Lung microvascular endothelial cell (primary cell): ENCODE measurements around the gene WSB2. TPM values are rescaled to one million over a fixed set of nuclear protein-coding genes. Genes with fewer than 3 reads are reported as not detected.
"Not testable (repeated sequence)": the region's sequence is repeated elsewhere in the genome, so short reads cannot be mapped to it uniquely, and the experiment has no call there.

Experiments
- DNase-seq, 2 donors: peaks; one replicate each; pipeline versions ENCODE4 v3.0.0 to v3.0.0-alpha.2; 2010; ENCODE audit warnings: low read depth in 2 of 2
- total RNA-seq: library from RNA; depleted of rRNA; stranded (reverse); fragments of >200 nt; gene quantifications from 2 replicates; pipeline ENCODE4 v1.2.1, GENCODE V29; 2014

Gene WSB2
- total RNA-seq, result 82.4 and 174 TPM in 2 replicates

- DNase-seq, result peak; percentile 90 to 93
These were observed at the start of gene WSB2 for GRCh38 chr12:118061011-118061872. WSB2 (minus strand) TSS chr12:118061179; CDS start chr12:118061048, 131 bp downstream.

DNA sequence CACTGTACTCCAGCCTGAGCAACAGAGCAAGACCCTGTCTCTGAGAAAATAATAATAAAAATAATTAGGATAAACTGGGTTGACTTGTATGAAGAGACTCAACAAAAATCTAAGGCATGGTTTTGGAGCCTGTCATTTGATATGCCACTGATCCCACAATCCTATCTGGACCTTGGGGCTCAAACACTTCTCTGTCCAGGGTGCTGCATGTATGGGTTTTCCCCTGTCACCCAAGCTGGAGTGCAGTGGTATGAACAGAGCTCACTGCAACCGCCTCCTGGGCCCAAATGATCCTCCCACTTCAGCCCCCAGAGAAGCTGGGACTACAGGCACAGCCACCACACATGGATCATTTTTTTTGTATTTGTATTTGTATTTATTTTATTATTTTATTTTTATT, 48.1 kb upstream of the WSB2 start:
- no peak for DNase-seq

GRCh38 chr12:118107694-118108093, 46.7 kb upstream of the WSB2 start:
- DNase-seq, result no peak

GRCh38 chr12:118107011-118107410, 46.0 kb upstream of the WSB2 start:
- no peak for DNase-seq

DNA sequence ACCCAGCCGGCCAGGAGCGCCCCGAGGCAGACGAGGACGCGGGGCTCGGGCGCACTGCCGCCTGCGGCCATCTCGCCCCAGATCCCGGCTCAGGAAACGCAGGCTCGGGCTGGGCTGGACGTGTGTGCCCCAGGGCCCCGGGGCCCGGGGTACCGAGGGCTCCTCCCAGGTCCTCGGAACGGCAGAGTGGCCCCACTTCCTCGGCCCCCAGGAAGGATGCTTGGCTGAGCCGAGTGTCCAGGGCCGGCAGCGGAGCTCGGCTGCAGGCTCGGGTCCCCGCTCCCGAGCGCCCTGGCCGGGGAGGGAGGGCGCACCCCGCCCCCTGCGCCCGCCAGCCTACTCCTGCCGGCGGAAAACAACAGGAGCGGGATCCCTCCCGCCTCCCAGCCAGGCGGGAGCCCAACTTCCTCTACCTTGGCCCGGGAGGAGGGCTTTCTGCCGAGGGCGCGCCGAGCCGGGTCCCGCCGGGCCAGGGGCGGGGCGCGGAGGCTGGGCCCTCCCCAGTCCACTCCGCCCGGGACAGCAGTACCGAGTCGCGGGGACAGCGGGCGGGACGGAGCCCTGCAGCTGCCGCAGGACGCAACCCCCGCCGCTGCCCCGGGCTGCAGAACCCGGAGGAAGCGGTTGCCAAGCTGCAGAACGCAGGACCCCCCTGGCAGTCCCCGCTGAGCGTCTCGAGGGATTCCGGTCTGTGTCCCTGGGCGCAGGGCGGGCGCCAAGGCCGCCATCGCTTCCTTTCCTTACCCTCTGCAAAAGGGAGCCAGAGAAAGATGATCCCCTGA, 42.8 kb upstream of the WSB2 start, which contains the start of gene VSIG10:
Gene VSIG10, minus strand, starts transcription at position 411 of the 782 bp plus-strand sequence. Its CDS starts 340 bp downstream, at position 71.
- peak; percentile 68 to 84 for DNase-seq

GRCh38 chr12:118103201-118103600, 42.2 kb upstream of the WSB2 start:
- DNase-seq, result peak; percentile 38 to 47

GRCh38 chr12:118102609-118103008, 41.6 kb upstream of the WSB2 start:
- no peak for DNase-seq

- no peak for DNase-seq
These were observed 41.1 kb upstream of the WSB2 start for GRCh38 chr12:118102070-118102469.

DNA sequence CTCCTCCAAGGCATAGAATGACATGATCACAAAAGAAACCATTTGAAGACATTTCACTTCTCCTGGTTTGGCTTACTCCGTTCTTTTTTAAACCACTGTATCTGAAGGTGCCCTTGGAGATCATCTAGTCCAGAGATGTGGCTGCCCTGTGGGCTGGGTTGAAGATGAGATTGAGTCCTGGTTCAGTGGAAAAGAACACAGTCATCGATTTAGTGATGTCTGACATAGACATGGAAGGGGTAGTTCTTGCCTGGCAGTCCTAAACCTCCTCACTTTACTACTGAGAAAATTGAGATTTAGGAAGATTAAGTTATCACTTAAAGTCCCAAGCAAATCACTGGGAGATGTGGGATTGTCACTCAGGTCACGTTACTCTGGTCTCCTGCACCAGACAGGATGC, 40.1 kb upstream of the WSB2 start:
- DNase-seq, result no peak

GRCh38 chr12:118098911-118099671, 38.1 kb upstream of the WSB2 start:
- DNase-seq, result no peak

DNA sequence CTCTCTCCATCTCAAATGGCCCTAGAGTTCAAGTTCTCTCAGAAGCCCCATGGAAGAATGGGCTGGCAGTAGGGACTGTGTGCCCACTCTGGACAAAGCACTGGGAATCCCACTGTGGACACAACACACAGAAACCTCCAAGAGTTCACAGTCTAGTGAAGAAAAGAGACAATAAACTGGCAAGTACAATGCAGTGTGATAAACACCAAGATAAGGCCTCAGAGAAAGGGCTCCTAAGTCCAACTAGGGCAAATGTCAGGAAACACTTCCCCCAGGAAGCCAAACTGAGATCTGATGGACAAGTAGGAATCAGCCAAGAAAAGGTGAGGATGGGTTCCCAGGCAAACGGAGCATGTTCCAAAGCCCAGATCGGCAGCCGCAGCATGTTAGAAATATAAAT, 37.4 kb upstream of the WSB2 start:
- peak in 1 of 2 donors; percentile 11 for DNase-seq

GRCh38 chr12:118094039-118094438, 33.1 kb upstream of the WSB2 start:
- no peak for DNase-seq

GRCh38 chr12:118089782-118090181, 28.8 kb upstream of the WSB2 start:
- no peak for DNase-seq

DNA sequence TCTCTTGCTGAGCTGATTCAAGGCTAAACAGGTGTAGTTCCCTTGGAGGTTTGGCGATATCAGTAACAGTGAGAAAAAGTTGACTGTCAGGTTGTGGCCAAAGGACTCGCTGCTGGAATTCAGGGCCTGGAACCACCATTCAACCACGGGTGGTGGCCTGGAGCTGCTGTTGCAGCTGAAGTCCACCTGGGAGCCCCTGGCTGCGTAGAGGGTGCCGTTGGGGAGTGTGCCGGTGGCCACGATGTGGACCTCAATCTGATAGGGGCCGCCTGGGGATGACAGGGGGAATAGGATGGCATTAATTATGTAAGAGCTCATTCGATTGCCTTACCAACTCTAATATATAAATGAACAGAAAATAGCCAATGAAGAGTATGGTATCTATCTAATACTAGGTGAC, 21.2 kb upstream of the WSB2 start:
- DNase-seq, result no peak

GRCh38 chr12:118081521-118081920, 20.5 kb upstream of the WSB2 start:
- not testable (repeated sequence) for DNase-seq

DNA sequence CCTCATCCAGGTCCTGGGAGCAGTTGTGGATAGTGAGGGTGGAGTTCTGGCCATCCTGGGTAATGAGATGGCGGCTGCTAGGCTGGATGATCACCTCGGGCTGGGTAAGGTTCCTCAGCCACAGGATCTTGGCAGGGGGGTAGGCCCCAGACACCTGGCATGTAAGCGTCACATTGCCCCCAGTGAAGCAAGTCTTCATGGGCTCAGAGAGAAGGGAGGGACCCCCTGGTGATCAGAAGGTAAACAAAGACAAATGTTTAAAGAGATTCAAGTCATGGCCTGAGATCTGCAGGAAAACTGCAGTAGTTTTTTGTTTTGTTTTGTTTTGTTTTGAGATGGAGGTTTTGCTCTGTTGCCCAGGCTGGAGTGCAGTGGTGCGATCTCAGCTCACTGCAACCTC, 12.8 kb upstream of the WSB2 start:
- DNase-seq, result no peak

- DNase-seq, result no peak
These were observed 9.7 kb upstream of the WSB2 start for GRCh38 chr12:118070650-118071049.

DNA sequence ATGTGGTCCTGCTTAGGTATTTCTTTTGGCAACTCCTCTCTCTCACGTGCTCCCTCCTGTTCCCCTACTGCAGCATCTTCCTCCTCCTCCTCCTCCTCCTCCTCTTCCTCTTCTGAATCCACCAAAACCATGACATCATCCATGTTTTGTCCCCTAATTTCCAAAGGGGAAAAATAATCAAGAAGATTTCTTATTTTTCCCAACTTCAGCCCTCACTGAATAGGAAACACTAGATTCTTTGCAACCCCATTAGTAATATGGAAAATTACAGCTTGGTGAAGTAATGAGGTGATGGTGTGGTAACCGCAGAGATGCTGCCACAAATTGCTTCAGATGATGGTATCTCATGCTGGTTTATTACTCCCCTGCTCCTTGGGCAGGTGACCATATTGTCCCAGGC, 7.5 kb upstream of the WSB2 start:
- no peak for DNase-seq

- DNase-seq, result no peak
These were observed 4.4 kb upstream of the WSB2 start for GRCh38 chr12:118065380-118065779.

DNA sequence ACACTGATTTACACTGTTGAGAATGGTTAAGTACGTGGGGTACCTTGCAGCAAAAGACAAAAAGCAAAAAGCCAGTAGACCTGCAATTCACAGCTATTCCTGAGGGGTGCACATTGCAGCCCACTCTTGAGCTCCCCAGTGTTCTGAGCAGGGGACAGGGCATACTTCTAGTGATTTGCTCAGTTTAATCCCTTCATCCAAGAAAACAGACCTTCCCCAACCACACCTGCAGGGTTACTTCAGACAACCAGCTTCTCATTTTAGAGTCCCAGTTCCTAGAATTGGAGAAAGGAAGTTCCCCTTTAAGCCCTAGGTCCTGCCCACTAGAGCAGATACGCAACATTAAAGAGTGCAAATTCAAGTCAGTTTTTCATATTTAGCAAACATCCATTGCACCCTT, 3.6 kb upstream of the WSB2 start:
- peak; percentile 16 to 64 for DNase-seq

DNA sequence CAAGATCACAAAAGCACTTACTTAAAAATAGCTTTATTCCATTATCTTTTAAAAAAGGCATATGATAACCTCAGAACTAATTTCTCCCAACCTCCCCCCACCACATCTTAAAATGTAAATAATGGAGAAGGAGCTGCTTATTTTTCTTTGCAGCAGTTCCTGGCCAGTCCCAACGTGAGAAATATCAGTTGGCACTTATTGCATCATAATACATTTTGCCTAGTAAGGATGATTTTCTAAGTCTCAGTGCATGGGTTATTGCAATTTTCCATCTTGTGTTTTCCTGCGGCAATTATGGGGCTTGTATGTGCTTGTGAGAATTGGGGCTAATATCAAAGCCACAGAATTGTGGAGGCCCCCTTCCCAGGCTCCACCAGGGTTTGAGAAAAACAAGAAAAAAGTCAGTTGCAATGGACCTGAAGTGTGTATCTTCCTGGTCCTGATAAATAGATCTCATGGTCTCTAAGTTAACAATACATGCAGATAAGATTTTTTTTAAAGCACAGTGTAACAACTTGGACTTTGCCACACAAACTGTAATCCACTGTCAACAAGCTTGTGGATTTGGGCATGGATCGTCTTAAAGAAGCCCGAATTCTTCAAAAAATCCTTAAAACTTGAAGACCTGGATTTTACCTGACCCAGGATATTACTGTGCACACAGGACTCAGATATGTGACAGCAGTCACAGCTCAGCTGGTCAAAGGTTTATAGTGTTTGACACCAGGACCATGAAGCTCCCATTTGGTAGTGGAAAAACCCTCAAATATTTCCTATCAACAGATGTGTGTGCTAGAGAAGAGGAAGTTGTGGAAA, 2.8 kb upstream of the WSB2 start:
- DNase-seq, result peak in 1 of 2 donors; percentile 96
